Left lobe of liver (tissue), 2 donors: ENCODE data around the gene DNAH7. TPM values are rescaled to one million over a fixed set of nuclear protein-coding genes. Genes with fewer than 3 reads are reported as not detected.
A peak's percentile ranks its signal among the peaks of the same experiment; 100 is the strongest.

Experiments used
- ATAC-seq: fragments of 200-7000 bp; cut with Tn5 transposase; one replicate; pipeline ENCODE4 v1.9.1; 2020; ENCODE audit warnings: mild to moderate bottlenecking, moderate library complexity
- DNase-seq: peaks from one replicate; pipeline ENCODE4 v3.0.0-alpha.2; 2020; ENCODE audit warnings: low spot score
- total RNA-seq: library from RNA; stranded (reverse); gene quantifications from one replicate; pipeline ENCODE4 v1.2.1, GENCODE V29; 2021
- donor health status: DM: no; HTN: no; CAD: no; lungs with moderate emphysema.
- donor health status: DM: no; HTN: yes; CAD: no.

The DNAH7 gene
- total RNA-seq, 1 donor from 2014 or later = 0.35 TPM

DNA sequence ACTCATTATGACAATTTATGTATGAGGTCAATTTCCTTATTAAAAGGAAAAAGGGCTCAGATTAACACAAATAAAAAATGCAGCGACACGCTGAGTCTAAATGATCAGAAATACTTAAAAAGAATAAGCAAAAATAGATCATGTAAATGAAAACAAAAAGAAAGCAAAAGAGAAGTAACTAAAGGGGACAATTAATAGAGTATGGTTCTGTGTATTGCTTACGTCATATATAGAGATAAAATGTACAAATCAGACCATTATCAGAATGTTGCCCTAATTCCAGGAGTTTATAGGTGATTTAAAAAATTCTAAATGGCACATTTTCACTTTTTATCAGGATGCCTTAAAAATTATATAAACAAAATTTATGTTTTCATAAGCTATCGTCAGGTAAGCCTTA is 189.5 kb downstream of the DNAH7 start:
- ATAC-seq = no peak
- DNase-seq = no peak

DNA sequence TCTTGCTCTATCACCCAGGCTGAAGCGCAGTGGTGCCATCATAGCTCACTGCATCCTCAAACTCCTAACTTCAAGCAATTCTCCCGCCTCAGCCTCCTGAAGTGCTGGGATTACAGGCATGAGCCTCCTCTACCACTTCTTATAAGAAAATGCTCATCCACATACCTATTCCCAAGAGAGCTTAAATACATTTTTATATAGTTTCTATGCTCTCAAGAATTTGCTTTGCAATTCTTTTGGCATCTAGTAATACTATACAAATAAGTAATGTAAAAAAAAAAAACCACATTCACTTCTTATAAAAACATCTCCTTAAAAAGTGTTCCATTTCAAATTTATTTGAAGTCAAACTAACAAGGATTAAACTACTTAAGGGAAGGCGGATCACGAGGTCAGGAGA is 197.3 kb downstream of the DNAH7 start:
- no peak for DNase-seq
- ATAC-seq = no peak

DNA sequence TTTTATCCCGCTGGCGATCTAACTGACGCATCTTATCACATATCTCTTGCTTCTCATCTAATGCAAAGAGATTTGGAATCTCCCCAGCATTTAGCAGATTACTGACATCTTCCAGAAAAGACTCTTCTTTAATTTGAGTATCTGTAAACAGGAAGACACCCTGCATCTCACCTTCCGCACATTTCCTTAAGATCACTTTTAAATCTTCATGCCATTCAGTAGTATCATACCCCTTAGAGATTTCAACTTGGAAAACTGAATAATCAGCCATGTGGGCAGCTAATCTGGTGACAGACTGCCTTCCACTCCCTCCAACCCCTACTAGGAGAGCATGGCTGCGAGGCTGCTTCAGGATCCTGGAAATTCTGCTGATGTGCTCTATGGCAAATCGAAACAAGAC is 204.3 kb downstream of the DNAH7 start:
- ATAC-seq (no peak), DNase-seq (no peak)

DNA sequence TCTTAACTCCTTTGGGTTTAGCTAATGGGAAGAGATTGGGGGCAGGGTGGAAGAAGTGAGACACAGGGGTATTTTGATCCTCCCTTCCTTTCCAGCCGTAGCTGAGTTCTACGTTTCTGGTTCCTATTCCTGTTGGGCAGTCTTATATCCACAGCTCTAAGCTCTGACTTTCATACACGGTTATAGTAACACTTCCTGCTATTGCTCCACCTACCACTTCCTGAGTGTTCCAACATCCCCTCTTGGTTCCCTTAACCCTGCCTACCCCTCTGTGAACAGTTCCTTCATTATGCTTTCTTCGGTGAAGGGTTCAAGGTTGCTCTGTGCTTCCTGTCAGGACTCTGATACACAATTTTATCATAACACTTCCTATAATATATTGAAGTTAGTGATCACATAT is 205.1 kb downstream of the DNAH7 start:
- ATAC-seq = peak; percentile 28
- no peak for DNase-seq

DNA sequence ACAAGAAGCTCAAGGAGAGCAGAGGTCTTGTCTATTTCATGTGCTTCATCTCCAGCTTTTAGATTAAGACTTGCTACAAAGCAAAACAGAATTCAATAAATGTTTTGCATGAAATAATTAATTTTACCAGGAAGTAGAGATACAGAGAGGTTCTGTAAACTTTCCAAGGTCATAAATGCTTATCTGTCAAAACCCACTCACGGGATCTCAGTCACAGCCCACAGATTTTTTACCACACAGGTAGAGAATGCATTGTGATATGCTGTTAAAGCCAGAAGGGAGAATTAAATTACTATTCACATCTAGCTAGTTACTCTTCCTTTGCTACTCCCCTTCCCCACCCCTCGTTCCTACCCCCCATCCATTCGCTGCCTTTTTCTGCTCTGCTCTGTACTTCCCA is 205.5 kb downstream of the DNAH7 start:
- DNase-seq = no peak

DNA sequence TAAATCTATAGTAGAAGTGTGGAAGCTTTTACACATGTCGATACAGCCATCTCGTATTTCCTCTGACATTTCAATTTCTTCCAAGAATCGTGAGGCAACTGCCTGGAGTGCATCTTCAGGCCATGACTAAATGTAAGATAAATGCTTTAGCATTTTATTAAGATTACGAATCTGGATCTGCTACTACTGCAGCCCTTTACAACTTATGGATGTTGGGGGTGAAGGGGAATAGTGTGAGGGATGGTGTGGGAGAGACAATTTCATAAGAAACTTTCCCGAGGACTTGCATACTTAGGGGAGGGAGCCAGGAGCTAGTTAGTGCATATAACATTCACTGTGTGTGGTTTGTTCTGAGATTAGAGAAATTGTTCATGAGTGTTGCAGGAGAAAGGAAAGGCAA is 206.8 kb downstream of the DNAH7 start:
- no peak for ATAC-seq
- DNase-seq = no peak

More for the DNA sequence above, 205.5 kb downstream of the DNAH7 start:
- ATAC-seq = no peak

DNA sequence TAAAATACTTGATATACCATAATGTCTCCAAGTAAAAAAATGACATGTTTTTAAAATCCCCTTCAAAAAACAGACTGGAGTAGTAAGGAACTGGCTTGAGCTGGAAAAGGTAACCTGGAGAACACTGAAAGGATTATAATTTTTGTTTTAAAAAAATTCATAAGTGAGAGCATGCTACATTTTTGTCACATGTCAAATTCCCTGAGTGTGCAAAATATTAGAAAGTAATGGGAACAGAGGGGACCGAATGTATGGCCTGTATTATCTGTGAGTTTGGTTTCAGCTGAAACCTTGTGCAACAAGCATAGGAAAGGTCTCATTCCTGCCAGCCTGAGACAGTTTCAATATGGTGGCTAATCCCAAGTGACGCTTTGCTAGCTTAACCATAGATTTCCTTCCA is 209.1 kb downstream of the DNAH7 start:
- ATAC-seq (no peak), DNase-seq (no peak)

DNA sequence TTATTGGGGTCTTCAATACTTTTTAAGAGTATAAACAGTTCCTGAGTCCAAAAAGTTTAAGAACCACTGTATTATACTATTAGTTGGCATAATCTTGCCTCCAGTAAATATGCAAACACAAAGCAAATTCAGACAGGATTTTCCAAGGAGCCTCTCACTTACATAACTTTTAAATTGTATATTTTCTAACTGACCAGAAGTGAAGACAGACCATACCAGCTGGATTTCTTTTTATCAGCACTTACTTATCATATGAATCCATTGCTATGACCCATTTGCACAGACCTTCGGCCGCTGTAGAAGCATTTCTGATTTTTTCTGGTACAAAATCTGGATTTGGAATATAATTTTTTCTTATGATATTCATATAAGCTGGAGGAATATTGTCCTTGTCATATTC is 211.5 kb downstream of the DNAH7 start:
- ATAC-seq = no peak
- no peak for DNase-seq

GRCh38 chr2:195850764-195851163 is 217.9 kb downstream of the DNAH7 start:
- no peak for ATAC-seq
- no peak for DNase-seq

DNA sequence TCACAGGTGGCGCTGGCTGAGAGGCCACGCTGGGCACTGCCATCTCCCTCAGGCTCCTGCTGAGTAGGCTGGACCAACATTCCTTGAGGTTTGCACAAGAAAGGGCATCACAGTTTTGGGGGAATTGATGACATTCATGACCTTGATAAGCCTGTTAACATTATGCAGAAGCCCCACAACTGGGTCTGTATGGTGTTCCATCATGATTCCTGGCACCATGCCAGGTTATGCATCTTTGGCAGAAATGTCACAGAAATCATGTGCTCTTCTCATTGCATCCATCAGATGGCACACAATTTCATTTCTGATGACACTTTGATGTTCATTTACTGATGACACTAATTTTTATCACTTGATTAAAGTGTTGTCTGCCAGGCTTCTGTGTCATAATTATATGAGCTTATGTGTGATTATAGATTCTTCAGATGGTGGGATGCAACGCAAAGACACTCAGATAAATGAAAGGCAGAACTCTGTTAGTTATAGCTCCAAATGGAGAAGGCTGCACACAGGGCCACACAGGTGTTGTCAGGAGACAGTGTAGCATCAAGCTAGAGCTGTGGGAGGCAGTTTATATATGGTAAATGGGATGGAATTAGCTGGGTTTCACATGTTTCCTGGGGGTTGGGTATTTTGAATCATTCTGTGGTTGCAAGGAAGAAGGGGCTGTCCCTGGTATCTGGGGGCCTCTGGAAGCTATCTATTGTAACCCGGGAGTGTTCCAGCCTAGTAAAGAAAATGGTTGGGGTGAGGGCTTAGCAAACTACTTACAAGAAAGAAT is 220.3 kb downstream of the DNAH7 start:
- DNase-seq = no peak
- ATAC-seq = no peak

DNA sequence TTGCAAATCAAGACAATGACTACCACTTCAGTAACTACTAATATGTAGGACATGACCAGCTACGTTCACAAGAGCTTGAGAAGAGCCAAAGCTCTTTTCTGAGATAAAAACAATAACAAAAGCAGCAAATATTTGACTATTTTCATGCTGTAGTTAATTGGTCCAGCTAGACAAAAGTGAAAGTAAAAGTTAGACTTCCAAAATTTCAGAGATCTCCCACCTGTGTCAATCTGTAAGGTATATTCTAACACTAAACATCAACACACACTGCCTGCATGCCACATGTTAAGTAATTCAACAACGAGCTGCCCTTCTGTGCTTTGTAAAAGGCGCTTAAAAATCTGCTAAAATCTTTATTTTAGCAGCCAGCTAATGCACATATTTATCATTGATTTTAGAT is 225.7 kb downstream of the DNAH7 start:
- DNase-seq (no peak), ATAC-seq (no peak)

- ATAC-seq = no peak
- no peak for DNase-seq
These were observed 230.6 kb downstream of the DNAH7 start for GRCh38 chr2:195838002-195838401.

GRCh38 chr2:195836002-195836401 is 232.6 kb downstream of the DNAH7 start:
- no peak for ATAC-seq
- no peak for DNase-seq

DNA sequence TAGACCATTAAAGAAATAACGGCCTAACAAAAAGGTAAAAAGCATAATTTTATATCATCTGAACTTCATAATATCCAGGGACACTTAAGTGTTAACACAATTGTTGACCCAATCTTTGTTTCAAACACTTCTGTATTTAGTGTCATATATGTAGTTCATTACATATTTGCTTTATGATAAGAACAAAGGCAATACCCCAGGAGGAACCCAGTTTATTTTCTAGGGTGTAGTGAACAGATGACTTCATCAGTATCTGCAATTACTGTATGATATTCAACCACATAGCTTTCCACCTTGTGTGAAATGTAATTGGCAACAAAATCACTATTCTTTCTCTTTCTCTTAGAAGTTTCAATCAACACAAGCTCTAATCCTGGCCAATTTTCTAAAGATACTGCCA is 233.8 kb downstream of the DNAH7 start:
- no peak for DNase-seq
- no peak for ATAC-seq

DNA sequence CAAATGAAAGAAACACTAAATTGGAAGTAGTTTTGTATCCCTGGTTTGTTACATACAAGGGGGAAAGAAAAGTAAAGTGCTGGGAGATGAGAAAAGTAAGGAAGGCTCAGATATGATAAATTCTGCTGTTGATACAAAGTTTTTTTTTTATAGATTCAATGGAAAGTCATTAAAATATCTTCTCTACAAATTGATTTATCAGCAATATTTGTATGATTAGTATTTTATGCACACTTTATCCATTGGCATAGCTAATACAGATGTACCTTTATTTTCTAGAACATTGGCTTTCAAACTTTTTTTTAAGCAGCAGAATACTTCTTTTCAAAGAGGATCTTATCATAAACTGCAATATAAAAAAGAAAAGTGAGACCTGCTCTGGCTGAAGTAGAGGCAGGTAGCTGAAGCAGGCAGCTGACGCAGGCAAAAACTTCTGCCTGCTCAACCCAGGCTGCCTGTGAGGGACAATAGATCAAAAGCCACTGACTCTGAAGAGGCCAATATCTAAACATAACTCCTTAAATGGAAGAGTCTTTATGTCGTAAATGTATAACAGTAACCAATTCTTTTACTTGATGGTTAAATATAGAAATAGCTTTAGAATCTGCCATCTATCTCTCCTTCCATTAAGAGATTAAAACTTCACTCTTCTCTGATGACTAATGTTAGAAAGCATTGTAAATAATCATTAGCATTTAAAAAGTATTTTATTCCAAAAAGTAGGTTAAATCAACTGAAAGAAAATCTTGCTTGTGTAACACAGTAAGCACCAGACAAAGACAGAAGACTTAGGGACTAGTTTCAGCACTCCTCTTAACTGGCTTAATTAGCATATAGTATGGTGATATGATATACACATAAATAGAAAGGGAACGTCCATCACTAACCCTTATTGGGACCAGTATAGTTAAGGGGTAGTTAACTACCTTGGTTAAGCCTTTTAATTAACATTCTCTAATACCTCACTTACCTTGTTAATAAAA is 237.4 kb downstream of the DNAH7 start:
- no peak for DNase-seq
- no peak for ATAC-seq

GRCh38 chr2:195824478-195824877 is 244.2 kb downstream of the DNAH7 start:
- no peak for DNase-seq
- no peak for ATAC-seq

- DNase-seq (no peak), ATAC-seq (no peak)
These were observed 245.4 kb downstream of the DNAH7 start for GRCh38 chr2:195823206-195823605.

- no peak for DNase-seq
- ATAC-seq = no peak
These were observed 247.1 kb downstream of the DNAH7 start for GRCh38 chr2:195821566-195821932.

DNA sequence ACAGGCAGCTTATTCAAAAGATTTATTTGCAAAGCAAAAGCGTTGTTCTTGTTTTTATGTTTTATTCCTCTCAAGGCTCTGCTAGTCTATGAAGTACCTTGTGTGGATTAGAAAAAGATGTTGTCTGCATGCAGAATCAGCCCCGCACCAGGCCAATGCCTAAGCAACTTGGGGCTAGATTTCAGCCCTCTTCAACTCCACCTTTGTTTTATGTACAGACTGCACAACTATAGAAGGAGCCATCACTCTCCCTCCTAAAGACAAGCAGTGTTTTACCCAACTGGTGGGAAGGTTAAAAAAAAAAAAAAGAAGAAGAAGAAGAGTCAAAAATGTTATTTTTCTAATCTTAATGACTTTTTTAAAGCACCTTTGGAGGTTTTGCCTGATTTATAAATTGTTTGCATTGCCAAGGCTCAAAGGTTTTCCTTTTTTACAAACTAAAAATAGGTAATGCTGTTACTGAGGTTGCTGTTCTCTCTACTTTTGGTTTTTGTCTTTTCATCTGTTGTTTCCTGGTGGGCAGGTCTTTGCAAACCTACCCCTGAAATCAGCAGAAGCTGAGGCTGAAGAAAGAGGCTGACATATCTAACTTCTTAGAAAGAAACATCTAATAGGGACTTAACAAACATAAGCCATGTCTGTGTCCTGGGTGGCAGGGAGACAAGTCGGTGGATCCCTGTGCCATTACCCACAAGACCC is 247.6 kb downstream of the DNAH7 start:
- DNase-seq (no peak), ATAC-seq (no peak)

DNA sequence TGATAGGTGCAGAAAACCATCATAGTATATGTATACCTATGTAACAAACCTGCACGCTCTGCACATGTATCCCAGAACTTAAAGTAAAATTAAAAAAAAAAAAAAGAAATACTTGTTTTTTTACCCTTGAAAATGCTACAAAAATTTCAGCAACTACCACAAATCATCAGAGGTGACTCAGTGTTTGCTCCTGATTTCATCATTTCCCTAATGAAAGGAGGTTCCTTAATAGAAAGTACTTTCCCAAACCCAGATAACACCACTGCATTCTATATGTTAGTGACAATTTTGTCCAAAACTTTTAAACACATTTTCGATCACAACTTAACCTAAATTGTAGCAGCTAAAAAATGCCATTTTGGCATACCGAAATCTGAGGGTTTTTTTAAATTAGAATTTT is 248.3 kb downstream of the DNAH7 start:
- ATAC-seq (no peak), DNase-seq (no peak)

GRCh38 chr2:195819276-195819675 is 249.4 kb downstream of the DNAH7 start:
- no peak for DNase-seq
- no peak for ATAC-seq

DNA sequence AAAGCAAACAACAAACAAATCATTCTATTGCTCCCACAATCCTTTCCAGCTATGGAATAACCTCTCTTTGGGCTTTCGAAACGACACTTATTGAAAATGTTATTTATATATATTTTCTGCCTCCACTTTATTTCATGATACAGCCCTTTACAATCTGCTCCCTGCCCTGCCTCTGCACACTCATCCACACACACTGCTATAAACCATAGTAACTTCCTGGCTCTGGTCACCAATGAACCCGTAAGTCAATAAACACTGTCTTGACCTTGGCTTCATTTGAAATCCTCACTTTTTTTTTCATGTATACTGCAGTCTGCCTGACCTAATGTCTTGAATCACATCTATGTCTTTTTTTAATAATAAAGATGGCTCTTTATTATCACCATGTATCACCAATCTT is 250.1 kb downstream of the DNAH7 start:
- ATAC-seq (no peak), DNase-seq (no peak)
